Measurements from ENCODE around the gene FMNL2.

FMNL2 gene

GRCh38 chr2:152618193-152618564 lies 283.2 kb downstream of the FMNL2 start:
- no peak for DNase-seq (ENCODE audit: low spot score)

GRCh38 chr2:152620208-152620607 lies 285.2 kb downstream of the FMNL2 start:
- no peak for DNase-seq (ENCODE audit: low spot score)

GRCh38 chr2:152620985-152621384 lies 286.0 kb downstream of the FMNL2 start:
- no peak for DNase-seq (ENCODE audit: low spot score)

- no peak for DNase-seq (ENCODE audit: low spot score)
These were observed 287.2 kb downstream of the FMNL2 start for GRCh38 chr2:152622219-152622618.

- no peak for DNase-seq (ENCODE audit: low spot score)
These were observed 288.2 kb downstream of the FMNL2 start for GRCh38 chr2:152623076-152623740.

GRCh38 chr2:152623775-152624174 lies 288.8 kb downstream of the FMNL2 start:
- no peak for DNase-seq (ENCODE audit: low spot score)

GRCh38 chr2:152624805-152625204 lies 289.8 kb downstream of the FMNL2 start:
- no peak for DNase-seq (ENCODE audit: low spot score)

GRCh38 chr2:152626911-152627339 lies 292.0 kb downstream of the FMNL2 start:
- no peak for DNase-seq (ENCODE audit: low spot score)

GRCh38 chr2:152627351-152627957 lies 292.5 kb downstream of the FMNL2 start:
- DNase-seq (ENCODE audit: low spot score) = peak; percentile 14

- no peak for DNase-seq (ENCODE audit: low spot score)
These were observed 294.2 kb downstream of the FMNL2 start for GRCh38 chr2:152629202-152629601.

GRCh38 chr2:152630466-152630865 lies 295.5 kb downstream of the FMNL2 start:
- no peak for DNase-seq (ENCODE audit: low spot score)

- no peak for DNase-seq (ENCODE audit: low spot score)
These were observed 297.8 kb downstream of the FMNL2 start for GRCh38 chr2:152632736-152633135.

- DNase-seq (ENCODE audit: low spot score) = peak; percentile 73
These were observed 300.8 kb downstream of the FMNL2 start for GRCh38 chr2:152635635-152636298.

GRCh38 chr2:152637251-152637650 lies 302.3 kb downstream of the FMNL2 start:
- DNase-seq (ENCODE audit: low spot score) = no peak

- no peak for DNase-seq (ENCODE audit: low spot score)
These were observed 303.1 kb downstream of the FMNL2 start for GRCh38 chr2:152638056-152638455.

GRCh38 chr2:152638590-152638989 lies 303.6 kb downstream of the FMNL2 start:
- DNase-seq (ENCODE audit: low spot score) = no peak

GRCh38 chr2:152644189-152644873 lies 309.4 kb downstream of the FMNL2 start:
- DNase-seq (ENCODE audit: low spot score) = no peak

GRCh38 chr2:152646264-152646663 lies 311.3 kb downstream of the FMNL2 start:
- no peak for DNase-seq (ENCODE audit: low spot score)

GRCh38 chr2:152646775-152647174 lies 311.8 kb downstream of the FMNL2 start:
- no peak for DNase-seq (ENCODE audit: low spot score)

GRCh38 chr2:152647552-152647951 lies 312.6 kb downstream of the FMNL2 start:
- DNase-seq (ENCODE audit: low spot score) = no peak

- DNase-seq (ENCODE audit: low spot score) = no peak
These were observed 313.4 kb downstream of the FMNL2 start for GRCh38 chr2:152648336-152648735.

- DNase-seq (ENCODE audit: low spot score) = no peak
These were observed 315.0 kb downstream of the FMNL2 start for GRCh38 chr2:152649997-152650396.

Data from activated CD4-positive, alpha-beta T cell treated with anti-CD3 and anti-CD28 coated beads, Interleukin-2, Interleukin-4, amounts not matched to agents 100 ng/mL and 50 ng/mL, durations not matched to agents 16 hours and 8 hours (primary cell).